K562 (cell line): Measurements from ENCODE around the gene NUCB2. TPM values are rescaled to one million over a fixed set of nuclear protein-coding genes. Genes with fewer than 3 reads are reported as not detected.
A peak's percentile ranks its signal among the peaks of the same experiment; 100 is the strongest.

ENCODE experiments used
- ARNT ChIP-seq, 2 experiments: fragments of 450-650 bp; IDR thresholded peaks; 2 replicates each; pipeline ENCODE4 v1.6.1; 2016; ENCODE audit warnings: mild to moderate bottlenecking in 1 of 2
- C11orf30 ChIP-seq: fragments of 450-650 bp; IDR thresholded peaks from 2 replicates; pipeline ENCODE4 v1.6.1; 2016; ENCODE audit warnings: low read depth, mild to moderate bottlenecking
- FOXA1 ChIP-seq: fragments of 450-650 bp; IDR thresholded peaks from 2 replicates; pipeline ENCODE4 v1.6.1; 2016; ENCODE audit warnings: mild to moderate bottlenecking, borderline replicate concordance
- FOXM1 ChIP-seq, 2 experiments: fragments of 450-650 bp in 1 of 2; sonication (generic) in 1 of 2; formaldehyde crosslinking in 1 of 2; IDR thresholded peaks; 2 replicates each; pipeline versions ENCODE4 v1.6.1 to v1.9.0; 2017 to 2022; ENCODE audit warnings: low read depth in 2 of 2, mild to moderate bottlenecking in 2 of 2, missing genetic modification reagents in 1 of 2, moderate library complexity in 1 of 2
- GABPB2 ChIP-seq: fragments of 250-450 bp; sonication (Bioruptor Pico); conservative IDR thresholded peaks from 2 replicates; pipeline ENCODE4 v1.5.1; 2021; ENCODE audit warnings: mild to moderate bottlenecking
- HMG20A ChIP-seq: fragments of 450-650 bp; formaldehyde crosslinking; conservative IDR thresholded peaks from 2 replicates; pipeline ENCODE4 v1.4.0; 2020; ENCODE audit warnings: mild to moderate bottlenecking, mixed read lengths
- KLF6 ChIP-seq: fragments of 250-450 bp; sonication (Bioruptor Pico); IDR thresholded peaks from 2 replicates; pipeline ENCODE4 v1.4.0; 2020; ENCODE audit warnings: mild to moderate bottlenecking, moderate library complexity, borderline replicate concordance
- NR4A1 ChIP-seq, 2 experiments: fragments of 250-450 bp in 1 of 2; fragments of 450-650 bp in 1 of 2; sonication (Bioruptor Pico) in 1 of 2; IDR thresholded peaks; 2 replicates each; pipeline versions ENCODE4 v1.4.0 to v1.6.1; 2016 to 2020; ENCODE audit warnings: mild to moderate bottlenecking in 2 of 2, missing compliant biosample characterization in 1 of 2, missing genetic modification characterization in 1 of 2, moderate library complexity in 1 of 2
- PCBP1 ChIP-seq: fragments of 200-400 bp; formaldehyde crosslinking; IDR thresholded peaks from 2 replicates; pipeline ENCODE4 v1.6.1; 2018; ENCODE audit warnings: mild to moderate bottlenecking, low read depth, low read length; ENCODE audit not compliant: poor library complexity, severe bottlenecking
- PURB ChIP-seq: sonication (generic); formaldehyde crosslinking; IDR thresholded peaks from 2 replicates; pipeline ENCODE4 v1.9.0; 2021; ENCODE audit warnings: low read depth, mild to moderate bottlenecking, missing genetic modification reagents
- SAP30 ChIP-seq: fragments of 200-600 bp; sonication (generic); IDR thresholded peaks from 2 replicates; pipeline ENCODE4 v1.6.1; 2012; ENCODE audit warnings: borderline replicate concordance, low read depth, mild to moderate bottlenecking, moderate library complexity, low read length, control low read depth, inconsistent platforms; ENCODE audit not compliant: insufficient read depth, poor library complexity, severe bottlenecking
- SUPT5H ChIP-seq: fragments of 450-650 bp; IDR thresholded peaks from 2 replicates; pipeline ENCODE4 v1.6.1; 2016
- TAL1 ChIP-seq: fragments of 450-650 bp; IDR thresholded peaks from 2 replicates; pipeline ENCODE4 v1.6.1; 2016; ENCODE audit warnings: mild to moderate bottlenecking
- XRCC4 ChIP-seq: IDR thresholded peaks from one replicate; pipeline ENCODE4 v1.6.1; 2011; ENCODE audit not compliant: insufficient read depth, insufficient read length; ENCODE audit errors: extremely low read depth
- ZNF354B ChIP-seq: fragments of 250-450 bp; sonication (Bioruptor Pico); IDR thresholded peaks from 2 replicates; pipeline ENCODE4 v1.4.0; 2020
- ZNF766 ChIP-seq: fragments of 200-800 bp; sonication (Bioruptor generic); conservative IDR thresholded peaks from 2 replicates; pipeline ENCODE4 v1.6.1; 2016; ENCODE audit warnings: missing genetic modification characterization, missing compliant biosample characterization
- polyA plus RNA-seq, 8 experiments: library from polyadenylated mRNA; depleted of rRNA in 4 of 8; stranded (reverse) in 5 of 8; unstranded in 3 of 8; fragments of >200 nt; fragmentation: Nextera tagmentation in 2 of 8; fragmentation: Illumina TruSeq in 1 of 8; extraction: Ambion mirVana in 2 of 8; extraction: Trizol in 1 of 8; gene quantifications; 2 replicates each; pipeline versions ENCODE4 v1.2.1 to v1.2.3, GENCODE V29; 2011 to 2014; ENCODE audit warnings: inconsistent platforms in 1 of 8, missing spikeins in 1 of 8
- total RNA-seq, 7 experiments: library from RNA; depleted of rRNA in 6 of 7; stranded (reverse); fragments of >200 nt in 6 of 7; fragmentation: Illumina TruSeq in 2 of 7; extraction: Trizol in 2 of 7; gene quantifications; 2 replicates each; pipeline versions ENCODE4 v1.2.1 to v1.2.3, GENCODE V29; 2011 to 2021; ENCODE audit warnings: low replicate concordance in 1 of 7
- TF ChIP-seq, protein P1 (sequence below): fragments of 250-450 bp; sonication (Bioruptor Pico); IDR thresholded peaks from 2 replicates; pipeline ENCODE4 v1.8.0; 2021; ENCODE audit warnings: borderline replicate concordance, mild to moderate bottlenecking, moderate library complexity; ENCODE audit not compliant: poor library complexity, severe bottlenecking
- TF ChIP-seq, protein P2 (sequence below), 2 experiments: fragments of 450-650 bp in 1 of 2; IDR thresholded peaks; 2 replicates each; pipeline ENCODE4 v1.6.1; 2011 to 2017; ENCODE audit warnings: low read depth in 2 of 2, antibody characterized with exemption in 1 of 2, borderline replicate concordance in 1 of 2, low read length in 1 of 2, mild to moderate bottlenecking in 1 of 2, mixed read lengths in 1 of 2; ENCODE audit not compliant: control insufficient read depth in 1 of 2
- TF ChIP-seq, protein P3 (sequence below): fragments of 250-450 bp; sonication (Bioruptor Pico); IDR thresholded peaks from 2 replicates; pipeline ENCODE4 v1.9.0; 2021; ENCODE audit warnings: mild to moderate bottlenecking
- TF ChIP-seq, protein P4 (sequence below): sonication (generic); formaldehyde crosslinking; IDR thresholded peaks from 2 replicates; pipeline ENCODE4 v1.8.0; 2022; ENCODE audit warnings: missing genetic modification reagents, mild to moderate bottlenecking, borderline replicate concordance

Gene NUCB2
- total and polyA plus RNA-seq, 9 of the 15 experiments (the other 6 are each of a cell fraction or from before 2014, with no cell fraction given), result 54.0 to 108 (median 84.6) TPM

DNA sequence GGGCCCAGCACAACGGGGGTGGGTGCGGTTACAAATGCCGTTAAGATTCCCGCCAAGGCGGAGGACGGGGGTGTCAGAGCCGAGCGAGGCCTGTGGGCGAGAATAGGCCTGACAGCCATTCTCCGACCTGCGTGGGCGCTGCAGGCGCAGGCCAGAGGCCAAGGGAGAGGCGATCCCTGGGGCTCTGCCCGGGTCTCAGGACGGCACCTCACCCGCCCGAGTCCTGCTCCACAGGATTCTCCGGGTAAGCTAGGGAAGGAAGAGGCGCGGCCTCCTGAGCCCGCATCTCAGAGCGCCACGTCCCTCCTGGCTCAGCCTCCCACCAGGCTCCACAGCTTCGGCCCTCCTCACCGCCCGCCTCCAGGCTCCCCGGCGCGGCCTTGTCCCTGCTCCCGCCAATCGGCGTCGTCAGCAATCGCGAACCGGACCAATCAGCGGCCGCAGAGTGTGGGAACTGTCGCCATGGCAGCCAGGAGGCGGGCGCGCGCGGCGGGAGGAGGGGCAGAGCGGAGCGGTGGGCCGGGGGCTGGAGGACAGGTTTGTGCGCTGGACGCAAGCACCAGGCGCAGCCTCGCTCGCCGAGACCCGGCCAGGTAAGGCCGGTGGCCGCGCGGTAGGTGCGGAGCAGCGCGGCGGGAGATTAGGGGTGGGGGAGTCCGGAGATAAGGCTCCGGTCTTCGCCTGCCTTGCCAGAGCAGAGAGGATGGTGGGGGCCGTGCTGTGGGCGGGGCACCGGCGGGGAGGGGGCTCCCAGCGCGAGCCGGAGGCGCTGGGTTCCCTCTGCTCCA, at the start of gene NUCB2 (continued):
- TF ChIP-seq, protein P1, sequence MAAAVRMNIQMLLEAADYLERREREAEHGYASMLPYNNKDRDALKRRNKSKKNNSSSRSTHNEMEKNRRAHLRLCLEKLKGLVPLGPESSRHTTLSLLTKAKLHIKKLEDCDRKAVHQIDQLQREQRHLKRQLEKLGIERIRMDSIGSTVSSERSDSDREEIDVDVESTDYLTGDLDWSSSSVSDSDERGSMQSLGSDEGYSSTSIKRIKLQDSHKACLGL (CRISPR knock-in tag), result no peak
- peak; percentile 14 for TF ChIP-seq PCBP1
- TF ChIP-seq ARNT (IDR thresholded peaks at IDR 0.05), result no peak
- peak; percentile 49 for TF ChIP-seq SAP30
- TF ChIP-seq C11orf30, result peak; percentile 71
- TF ChIP-seq ZNF766, result no peak
- no peak for TF ChIP-seq FOXM1 (IDR thresholded peaks at IDR 0.05; ENCODE audit: low read depth)
- peak; percentile 87 for TF ChIP-seq FOXM1 (CRISPR knock-in tag; IDR thresholded peaks at IDR 0.05; ENCODE audit: low read depth)
- TF ChIP-seq TAL1, result no peak
- TF ChIP-seq, protein P2, sequence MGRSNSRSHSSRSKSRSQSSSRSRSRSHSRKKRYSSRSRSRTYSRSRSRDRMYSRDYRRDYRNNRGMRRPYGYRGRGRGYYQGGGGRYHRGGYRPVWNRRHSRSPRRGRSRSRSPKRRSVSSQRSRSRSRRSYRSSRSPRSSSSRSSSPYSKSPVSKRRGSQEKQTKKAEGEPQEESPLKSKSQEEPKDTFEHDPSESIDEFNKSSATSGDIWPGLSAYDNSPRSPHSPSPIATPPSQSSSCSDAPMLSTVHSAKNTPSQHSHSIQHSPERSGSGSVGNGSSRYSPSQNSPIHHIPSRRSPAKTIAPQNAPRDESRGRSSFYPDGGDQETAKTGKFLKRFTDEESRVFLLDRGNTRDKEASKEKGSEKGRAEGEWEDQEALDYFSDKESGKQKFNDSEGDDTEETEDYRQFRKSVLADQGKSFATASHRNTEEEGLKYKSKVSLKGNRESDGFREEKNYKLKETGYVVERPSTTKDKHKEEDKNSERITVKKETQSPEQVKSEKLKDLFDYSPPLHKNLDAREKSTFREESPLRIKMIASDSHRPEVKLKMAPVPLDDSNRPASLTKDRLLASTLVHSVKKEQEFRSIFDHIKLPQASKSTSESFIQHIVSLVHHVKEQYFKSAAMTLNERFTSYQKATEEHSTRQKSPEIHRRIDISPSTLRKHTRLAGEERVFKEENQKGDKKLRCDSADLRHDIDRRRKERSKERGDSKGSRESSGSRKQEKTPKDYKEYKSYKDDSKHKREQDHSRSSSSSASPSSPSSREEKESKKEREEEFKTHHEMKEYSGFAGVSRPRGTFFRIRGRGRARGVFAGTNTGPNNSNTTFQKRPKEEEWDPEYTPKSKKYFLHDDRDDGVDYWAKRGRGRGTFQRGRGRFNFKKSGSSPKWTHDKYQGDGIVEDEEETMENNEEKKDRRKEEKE (IDR thresholded peaks at IDR 0.05; ENCODE audit: borderline replicate concordance in 1 of 2, control insufficient read depth in 1 of 2, low read depth in 2 of 2, low read length in 1 of 2), result no peak
- TF ChIP-seq HMG20A (CRISPR knock-in tag), result no peak
- TF ChIP-seq, protein P3, sequence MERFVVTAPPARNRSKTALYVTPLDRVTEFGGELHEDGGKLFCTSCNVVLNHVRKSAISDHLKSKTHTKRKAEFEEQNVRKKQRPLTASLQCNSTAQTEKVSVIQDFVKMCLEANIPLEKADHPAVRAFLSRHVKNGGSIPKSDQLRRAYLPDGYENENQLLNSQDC (CRISPR knock-in tag), result 0 out of 2 replicates have a peak, but pooled peaks have one; percentile 16
- TF ChIP-seq FOXA1, result no peak
- TF ChIP-seq NR4A1 (CRISPR knock-in tag; IDR thresholded peaks at IDR 0.05), result no peak
- TF ChIP-seq NR4A1 (tag; IDR thresholded peaks at IDR 0.05), result peak; percentile 64; the same call in 1 of the 2 replicates
- TF ChIP-seq KLF6 (CRISPR knock-in tag), result 0 out of 2 replicates have a peak, but pooled peaks have one; percentile 11
- no peak for TF ChIP-seq ZNF354B (CRISPR knock-in tag)
- TF ChIP-seq XRCC4, result no peak
- no peak for TF ChIP-seq GABPB2 (CRISPR knock-in tag)
- peak; percentile 89 for TF ChIP-seq SUPT5H
- no peak for TF ChIP-seq PURB (CRISPR knock-in tag)
- TF ChIP-seq, protein P4, sequence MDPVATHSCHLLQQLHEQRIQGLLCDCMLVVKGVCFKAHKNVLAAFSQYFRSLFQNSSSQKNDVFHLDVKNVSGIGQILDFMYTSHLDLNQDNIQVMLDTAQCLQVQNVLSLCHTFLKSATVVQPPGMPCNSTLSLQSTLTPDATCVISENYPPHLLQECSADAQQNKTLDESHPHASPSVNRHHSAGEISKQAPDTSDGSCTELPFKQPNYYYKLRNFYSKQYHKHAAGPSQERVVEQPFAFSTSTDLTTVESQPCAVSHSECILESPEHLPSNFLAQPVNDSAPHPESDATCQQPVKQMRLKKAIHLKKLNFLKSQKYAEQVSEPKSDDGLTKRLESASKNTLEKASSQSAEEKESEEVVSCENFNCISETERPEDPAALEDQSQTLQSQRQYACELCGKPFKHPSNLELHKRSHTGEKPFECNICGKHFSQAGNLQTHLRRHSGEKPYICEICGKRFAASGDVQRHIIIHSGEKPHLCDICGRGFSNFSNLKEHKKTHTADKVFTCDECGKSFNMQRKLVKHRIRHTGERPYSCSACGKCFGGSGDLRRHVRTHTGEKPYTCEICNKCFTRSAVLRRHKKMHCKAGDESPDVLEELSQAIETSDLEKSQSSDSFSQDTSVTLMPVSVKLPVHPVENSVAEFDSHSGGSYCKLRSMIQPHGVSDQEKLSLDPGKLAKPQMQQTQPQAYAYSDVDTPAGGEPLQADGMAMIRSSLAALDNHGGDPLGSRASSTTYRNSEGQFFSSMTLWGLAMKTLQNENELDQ (CRISPR knock-in tag), result 0 out of 2 replicates have a peak, but pooled peaks have one; percentile 57
